ENCODE results near the gene COL11A2. TPM values are rescaled to one million over a fixed set of nuclear protein-coding genes. Genes with fewer than 3 reads are reported as not detected.
A peak's percentile ranks its signal among the peaks of the same experiment; 100 is the strongest.

Gene COL11A2
- total RNA-seq, 1 donor from 2014 or later = 10.0 TPM

DNA sequence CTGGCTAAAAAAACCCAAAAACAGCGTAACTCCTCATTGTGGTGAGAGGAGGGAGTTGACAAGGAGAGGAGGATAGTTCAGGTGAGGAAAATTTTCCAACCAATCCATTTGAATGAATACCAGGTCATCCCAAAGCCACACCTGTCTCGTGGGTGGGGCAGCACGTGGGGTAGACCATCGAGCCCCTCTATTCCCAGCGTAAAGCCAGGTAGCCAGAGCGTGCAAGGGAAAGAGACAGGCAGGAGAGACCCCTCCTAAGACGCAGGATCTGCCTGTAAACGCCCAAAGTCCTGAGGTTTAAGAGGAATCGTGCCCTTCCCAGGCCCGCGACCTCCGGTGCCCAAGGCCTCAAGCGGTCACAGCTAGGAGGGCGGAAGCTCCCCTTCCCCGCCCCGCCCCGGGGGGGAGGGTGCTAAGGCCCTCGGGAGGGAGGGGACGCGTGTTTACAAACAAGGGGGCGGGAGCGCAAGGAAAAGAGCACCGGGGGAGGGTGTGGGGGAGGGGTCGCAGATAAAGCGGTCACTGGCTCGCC lies 7.5 kb upstream of the COL11A2 start:
- no peaks in the 10 kb centered on the region for H3K9me3 Mint-ChIP-seq (ENCODE audit: low read depth)
- H3K27me3 Mint-ChIP-seq (ENCODE audit: low read depth) = no peaks in the 10 kb centered on the region
- peaks cover 42% of the 10 kb centered on the region for H3K36me3 Mint-ChIP-seq (ENCODE audit: low read depth)
- peak overlapping the region; percentile 69 for H3K27ac Mint-ChIP-seq (ENCODE audit: unreplicated experiment)
- TF ChIP-seq CTCF (IDR thresholded peaks at IDR 0.05) = peak; percentile 2
- peak overlapping the region; percentile 99 for H3K4me3 Mint-ChIP-seq (ENCODE audit: unreplicated experiment)
- H3K4me1 Mint-ChIP-seq (ENCODE audit: low read depth) = peaks cover 61% of the 10 kb centered on the region
- no peak for DNase-seq (ENCODE audit: low spot score)

- H3K4me3 Mint-ChIP-seq (ENCODE audit: unreplicated experiment) = peak overlapping the region; percentile 99
- H3K27me3 Mint-ChIP-seq (ENCODE audit: low read depth) = no peaks in the 10 kb centered on the region
- peaks cover 57% of the 10 kb centered on the region for H3K4me1 Mint-ChIP-seq (ENCODE audit: low read depth)
- no peak for DNase-seq (ENCODE audit: low spot score)
- TF ChIP-seq CTCF (IDR thresholded peaks at IDR 0.05) = no peak
- peak overlapping the region; percentile 69 for H3K27ac Mint-ChIP-seq (ENCODE audit: unreplicated experiment)
- H3K36me3 Mint-ChIP-seq (ENCODE audit: low read depth) = peaks cover 45% of the 10 kb centered on the region
- no peaks in the 10 kb centered on the region for H3K9me3 Mint-ChIP-seq (ENCODE audit: low read depth)
These were observed 6.7 kb upstream of the COL11A2 start for GRCh38 chr6:33198853-33199436.

DNA sequence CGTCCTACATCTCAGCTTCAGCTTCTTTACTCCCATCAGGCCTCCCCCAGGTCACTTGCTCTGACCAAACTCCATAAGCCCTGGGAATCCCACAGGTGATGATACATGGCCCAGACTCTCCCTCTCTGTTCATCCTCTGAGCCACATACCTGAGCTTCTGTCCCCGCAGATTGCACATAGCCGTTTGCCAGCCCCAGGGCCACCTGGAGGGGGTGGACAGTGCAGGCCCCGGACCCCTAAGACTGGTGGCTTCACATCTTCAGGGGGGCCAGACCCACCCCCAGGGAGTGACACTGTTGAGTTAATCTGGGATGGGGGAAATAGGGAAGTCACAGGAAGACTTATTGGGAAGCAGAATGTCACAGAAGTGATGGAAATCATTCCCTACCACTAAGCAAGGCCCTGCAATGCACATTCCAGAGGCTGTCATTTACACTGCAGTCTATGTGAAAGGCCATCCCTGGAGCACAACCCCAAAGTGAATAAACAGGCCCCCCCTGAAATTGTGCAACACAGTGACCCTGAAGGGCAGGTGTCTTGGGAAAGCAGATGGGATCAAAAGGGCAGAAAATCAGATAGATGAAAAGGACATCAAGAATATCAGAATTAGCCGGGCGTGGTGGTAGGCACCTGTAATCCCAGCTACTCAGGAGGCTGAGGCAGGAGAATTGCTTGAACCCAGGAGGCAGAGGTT lies 6.0 kb upstream of the COL11A2 start:
- DNase-seq (ENCODE audit: low spot score) = no peak
- Mint-ChIP-seq H3K4me1 (ENCODE audit: low read depth) (peaks cover 56% of the 10 kb centered on the region), H3K27me3 (ENCODE audit: low read depth) (no peaks in the 10 kb centered on the region), H3K4me3 (ENCODE audit: unreplicated experiment) (peak overlapping the region; percentile 99), H3K27ac (ENCODE audit: unreplicated experiment) (peak overlapping the region; percentile 69), H3K9me3 (ENCODE audit: low read depth) (no peaks in the 10 kb centered on the region), H3K36me3 (ENCODE audit: low read depth) (peaks cover 41% of the 10 kb centered on the region)
- no peak for TF ChIP-seq CTCF (IDR thresholded peaks at IDR 0.05)

GRCh38 chr6:33197431-33198048 lies 5.3 kb upstream of the COL11A2 start:
- peaks cover 34% of the 10 kb centered on the region for H3K36me3 Mint-ChIP-seq (ENCODE audit: low read depth)
- H3K4me1 Mint-ChIP-seq (ENCODE audit: low read depth) = peaks cover 53% of the 10 kb centered on the region
- peak; percentile 87 for TF ChIP-seq CTCF (IDR thresholded peaks at IDR 0.05)
- H3K27ac Mint-ChIP-seq (ENCODE audit: unreplicated experiment) = peak overlapping the region; percentile 23
- no peaks in the 10 kb centered on the region for H3K27me3 Mint-ChIP-seq (ENCODE audit: low read depth)
- H3K4me3 Mint-ChIP-seq (ENCODE audit: unreplicated experiment) = peak overlapping the region; percentile 21
- no peak for DNase-seq (ENCODE audit: low spot score)
- H3K9me3 Mint-ChIP-seq (ENCODE audit: low read depth) = no peaks in the 10 kb centered on the region
